HepG2 (cell line): Measurements from ENCODE around the gene KAT2A. TPM values are rescaled to one million over a fixed set of nuclear protein-coding genes. Genes with fewer than 3 reads are reported as not detected.

Experiments
- ATAC-seq: fragments of 200-7000 bp; cut with Tn5 transposase; 3 replicates; pipeline ENCODE4 v1.9.1; 2020; ENCODE audit warnings: mild to moderate bottlenecking, moderate library complexity
- BruUV-seq: library from RNA; stranded (reverse); fragments of 400-500 nt; replicated peaks from 2 replicates; lab custom pipeline; 2021; lab: Mats Ljungman, UMichigan
- CTCF ChIA-PET: fragments of 300-600 bp; formaldehyde crosslinking; extraction: SDS; loops from one replicate; lab custom pipeline; 2021; ENCODE audit warnings: low total read pairs, inconsistent platforms, low intra/inter-chr PET ratio; lab: Yijun Ruan, JAX
- POLR2A ChIA-PET: fragments of 350-600 bp; sonication (Branson Sonifier 250); formaldehyde crosslinking; loops from one replicate; lab custom pipeline; 2020; ENCODE audit warnings: antibody characterized with exemption, inconsistent platforms; lab: Yijun Ruan, JAX
- DNase-seq: peaks from one replicate; pipeline ENCODE4 v3.0.0-alpha.2; 2015; ENCODE audit warnings: low spot score
- FAIRE-seq: peaks from 3 replicates; lab custom pipeline; 2011; peaks lifted over from hg19 to GRCh38; lab: Jason Lieb, UNC
- H2AFZ ChIP-seq: one replicate; pipeline ENCODE4 v1.6.1; 2011; ENCODE audit warnings: low read length, inconsistent platforms
- H3K27ac ChIP-seq: fragments of 300-600 bp; 3 replicates; pipeline ENCODE4 v1.8.0; 2011; ENCODE audit warnings: mixed run types, mild to moderate bottlenecking, mixed read lengths, low read length, inconsistent platforms; ENCODE audit not compliant: insufficient read depth; ENCODE audit errors: extremely low read length
- H3K27me3 ChIP-seq, 2 experiments: fragments of 200-600 bp in 1 of 2; 2 replicates in 1 of 2; 3 replicates in 1 of 2; pipeline versions ENCODE4 v1.6.0 to v1.8.0; 2011; ENCODE audit warnings: low read length in 2 of 2, mild to moderate bottlenecking in 2 of 2, moderate library complexity in 2 of 2, inconsistent platforms in 1 of 2; ENCODE audit not compliant: insufficient read depth in 2 of 2, control insufficient read depth in 1 of 2
- H3K36me3 ChIP-seq, 2 experiments: fragments of 200-600 bp in 1 of 2; replicated peaks in 1 of 2; 2 replicates in 1 of 2; 3 replicates in 1 of 2; pipeline versions ENCODE4 v1.5.1 to v1.8.0; 2011; ENCODE audit warnings: low read length in 2 of 2, inconsistent platforms in 1 of 2; ENCODE audit not compliant: insufficient read depth in 2 of 2, control insufficient read depth in 1 of 2
- H3K4me1 ChIP-seq: 2 replicates; pipeline ENCODE4 v1.5.1; 2012; ENCODE audit warnings: low read length, inconsistent platforms; ENCODE audit not compliant: insufficient read depth
- H3K4me2 ChIP-seq: 2 replicates; pipeline ENCODE4 v1.6.0; 2011; ENCODE audit warnings: low read depth, low read length, inconsistent platforms
- H3K4me3 ChIP-seq, 3 experiments: fragments of 200-600 bp in 1 of 3; sonication (generic), shearing (Covaris generic) in 1 of 3; replicated peaks in 1 of 3; 2 replicates each; pipeline ENCODE4 v1.5.1; 2011 to 2016; ENCODE audit warnings: low read length in 3 of 3, inconsistent platforms in 2 of 3, low read depth in 2 of 3, mild to moderate bottlenecking in 2 of 3, control low read depth in 1 of 3, mixed read lengths in 1 of 3; ENCODE audit not compliant: insufficient read depth in 1 of 3
- H3K79me2 ChIP-seq: one replicate; pipeline ENCODE4 v1.6.1; 2011; ENCODE audit warnings: low read length, inconsistent platforms; ENCODE audit not compliant: insufficient read depth
- H3K9ac ChIP-seq: 2 replicates; pipeline ENCODE4 v1.6.0; 2011; ENCODE audit warnings: mild to moderate bottlenecking, low read depth, low read length, inconsistent platforms; ENCODE audit not compliant: insufficient read depth
- H3K9me3 ChIP-seq: 2 replicates; pipeline ENCODE4 v1.5.1; 2012; ENCODE audit warnings: mild to moderate bottlenecking, low read length
- H4K20me1 ChIP-seq: 2 replicates; pipeline ENCODE4 v1.6.0; 2011; ENCODE audit warnings: inconsistent platforms, mild to moderate bottlenecking, low read length, moderate library complexity; ENCODE audit not compliant: insufficient read depth
- BRF2 ChIP-seq: sonication (generic); formaldehyde crosslinking; IDR thresholded peaks from 2 replicates; pipeline ENCODE4 v1.8.1; 2022; ENCODE audit warnings: mild to moderate bottlenecking, missing genetic modification reagents
- ELF4 ChIP-seq: sonication (generic); formaldehyde crosslinking; IDR thresholded peaks from 2 replicates; pipeline ENCODE4 v1.5.0; 2020; ENCODE audit warnings: missing genetic modification reagents, mild to moderate bottlenecking, moderate library complexity, borderline replicate concordance
- HNRNPH1 ChIP-seq: fragments of 200-400 bp; formaldehyde crosslinking; optimal IDR thresholded peaks from 2 replicates; pipeline ENCODE3; 2017; ENCODE audit warnings: mild to moderate bottlenecking, low read depth, low read length
- KDM2A ChIP-seq: sonication (generic); formaldehyde crosslinking; IDR thresholded peaks from 2 replicates; pipeline ENCODE4 v1.4.0; 2020; ENCODE audit warnings: low read depth, missing genetic modification reagents, borderline replicate concordance
- NRL ChIP-seq: sonication (generic); formaldehyde crosslinking; IDR thresholded peaks from 2 replicates; pipeline ENCODE4 v1.5.0; 2020; ENCODE audit warnings: missing genetic modification reagents, mild to moderate bottlenecking, moderate library complexity, borderline replicate concordance
- PHF20 ChIP-seq: sonication (generic); formaldehyde crosslinking; IDR thresholded peaks from 2 replicates; pipeline ENCODE4 v1.5.0; 2020; ENCODE audit warnings: mild to moderate bottlenecking, missing genetic modification reagents
- ZNF256 ChIP-seq: sonication (generic); formaldehyde crosslinking; conservative IDR thresholded peaks from 2 replicates; pipeline ENCODE4 v1.4.0; 2020; ENCODE audit warnings: missing genetic modification reagents
- ZNF574 ChIP-seq: sonication (generic); formaldehyde crosslinking; IDR thresholded peaks from 2 replicates; pipeline ENCODE4 v1.4.0; 2020; ENCODE audit warnings: missing genetic modification reagents
- ZNF576 ChIP-seq: sonication (generic); formaldehyde crosslinking; IDR thresholded peaks from 2 replicates; pipeline ENCODE4 v1.4.0; 2020; ENCODE audit warnings: mild to moderate bottlenecking, missing genetic modification reagents
- ZNF652 ChIP-seq: IDR thresholded peaks from 2 replicates; pipeline ENCODE4 v1.6.1; 2016; ENCODE audit warnings: low read depth, borderline replicate concordance
- WGBS: methylation state at CpG from one replicate; pipeline ENCODE4 v1.1.6; 2017; ENCODE audit warnings: low lambda C conversion rate; 5-methylcytosine and 5-hydroxymethylcytosine counted together
- in situ Hi-C: cut with HindIII; loops from 2 replicates; pipeline ENCODE4 v1.10.0; 2017; ENCODE audit warnings: low pct_unique_long_range_greater_than_20kb; ENCODE audit not compliant: extremely low pct_ligation_motif_present
- intact Hi-C: fragments of 100-400 bp; cut with micrococcal nuclease; formaldehyde crosslinking; loops from one replicate; pipeline ENCODE4 v1.10.0; 2022; ENCODE audit not compliant: unreplicated experiment
- polyA plus RNA-seq, 8 experiments: library from polyadenylated mRNA; depleted of rRNA in 3 of 8; stranded (reverse) in 7 of 8; unstranded in 1 of 8; fragments of >200 nt; fragmentation: Illumina TruSeq in 4 of 8; extraction: Trizol in 4 of 8; gene quantifications; 2 replicates each; pipeline versions ENCODE4 v1.2.1 to v1.2.3, GENCODE V29; 2011 to 2016; ENCODE audit warnings: low read depth in 4 of 8, missing spikeins in 1 of 8, mixed read lengths in 1 of 8; ENCODE audit not compliant: insufficient read depth in 1 of 8
- total RNA-seq, 5 experiments: library from RNA; depleted of rRNA; stranded (reverse); fragments of >200 nt; fragmentation: Illumina TruSeq; extraction: Trizol; gene quantifications; 2 replicates each; pipeline ENCODE4 v1.2.3, GENCODE V29; 2016; ENCODE audit warnings: low read depth in 1 of 5

Gene KAT2A
- total and polyA plus RNA-seq, 2 of the 13 experiments (the other 11 are each of a cell fraction or from before 2014, with no cell fraction given), result 29.1 to 90.4 TPM

- H3K9me3 ChIP-seq, result no peaks in the 10 kb centered on the region
- in situ Hi-C loops (loop anchor here (5.0 kb wide), 2 partner anchors 86 to 151 kb away; no protein-coding TSS in a partner anchor), intact Hi-C loops (no loop called here)
- no peak overlapping the region for H3K4me2 ChIP-seq
- FAIRE-seq (no peak), DNase-seq (no peak), ATAC-seq (no peak)
- no peak overlapping the region for H3K9ac ChIP-seq
- WGBS, result 91% methylated on average over 28 of the region's 28 CpGs
- H3K36me3 ChIP-seq, result peaks cover 7 to 28% of the 10 kb centered on the region in 2 experiments
- no peak overlapping the region for H2AFZ ChIP-seq
- peaks cover 33% of the 10 kb centered on the region for H3K4me1 ChIP-seq
- H3K27ac ChIP-seq, result peak overlapping the region; percentile 51
- TSS peak; percentile 53 for BruUV-seq
- H3K4me3 ChIP-seq, result no peak overlapping the region
- no peaks in the 10 kb centered on the region for H3K27me3 ChIP-seq
- H3K79me2 ChIP-seq, result no peaks in the 10 kb centered on the region
- POLR2A ChIA-PET, result interaction anchor here (1.6 to 2.2 kb wide), 4 partner anchors 22 to 183 kb away, joined by 7 to 13 read pairs (median 10); partner anchors contain the start of genes CNP, DNAJC7 and ODAD4
- CTCF ChIA-PET, result no interaction called here
- TF ChIP-seq NRL (0 out of 2 replicates have a peak, but pooled peaks have one; percentile 21), BRF2 (CRISPR knock-in tag) (no peak)
- no peaks in the 10 kb centered on the region for H4K20me1 ChIP-seq
Observed at GRCh38 chr17:42113293-42114069, 7.7 kb downstream of the KAT2A start.

- CTCF ChIA-PET, result interaction anchor here (1.3 kb wide), 1 partner anchor 45 kb away, joined by 3 read pairs; no protein-coding TSS in a partner anchor
- H3K27ac ChIP-seq, result peak within 1 kb of the TSS; percentile 51
- H2AFZ ChIP-seq, result no peak within 1 kb of the TSS
- intact Hi-C loops, result no loop called here
- WGBS, result 58% methylated on average over 10 of the region's 10 CpGs
- peak; percentile 64 for DNase-seq
- peak within 1 kb of the TSS; percentile 43 to 73 (median 55); a peak in 5 of 6 replicates for H3K4me3 ChIP-seq
- in situ Hi-C loops, result loop anchor here (5.0 kb wide), 2 partner anchors 85 to 150 kb away; no protein-coding TSS in a partner anchor
- ATAC-seq, result peak; percentile 80
- FAIRE-seq, result peak; percentile 79
- no peaks in the 10 kb centered on the region for H3K27me3 ChIP-seq
- no TSS peak for BruUV-seq
- POLR2A ChIA-PET, result interaction anchor here (0.6 to 2.4 kb wide), 20 partner anchors 8 to 182 kb away, joined by 3 to 34 read pairs (median 4); partner anchors contain the start of genes CNP, DNAJC7, KAT2A and ODAD4
- peaks cover 40% of the 10 kb centered on the region for H3K4me1 ChIP-seq
- H3K9ac ChIP-seq, result peak within 1 kb of the TSS; percentile 71
- no peaks in the 10 kb centered on the region for H3K79me2 ChIP-seq
- peak within 1 kb of the TSS; percentile 78 for H3K4me2 ChIP-seq
- no peaks in the 10 kb centered on the region for H4K20me1 ChIP-seq
- peaks cover 6 to 22% of the 10 kb centered on the region in 2 experiments for H3K36me3 ChIP-seq
- H3K9me3 ChIP-seq, result no peaks in the 10 kb centered on the region
- TF ChIP-seq ZNF574 (CRISPR knock-in tag) (peak; percentile 20; the same call in 1 of the 2 replicates), KDM2A (CRISPR knock-in tag) (0 out of 2 replicates have a peak, but pooled peaks have one; percentile 50), HNRNPH1 (no peak), PHF20 (CRISPR knock-in tag) (peak; percentile 35; the same call in 1 of the 2 replicates), ZNF256 (CRISPR knock-in tag) (no peak), ZNF652 (CRISPR knock-in tag) (peak; percentile 87), ELF4 (CRISPR knock-in tag) (no peak), ZNF576 (CRISPR knock-in tag) (0 out of 2 replicates have a peak, but pooled peaks have one; percentile 22)
Observed at GRCh38 chr17:42112552-42113176, 8.5 kb downstream of the KAT2A start, which contains the start of gene DHX58. TSS of gene DHX58 (minus strand) at chr17:42112714. CDS start at chr17:42111892, 822 bp downstream.
